OCI-LY7 (cell line): ENCODE measurements around the gene DNAJC11.

Experiments
- EZH2phosphoT487 ChIP-seq: fragments of 200-600 bp; sonication (generic); IDR thresholded peaks from 2 replicates; pipeline ENCODE4 v1.6.1; 2018; ENCODE audit warnings: low read depth, borderline replicate concordance, mild to moderate bottlenecking, mixed run types, antibody characterized with exemption, low read length, moderate library complexity, mixed read lengths
- TF ChIP-seq, protein P1 (sequence below): fragments of 200-600 bp; sonication (generic); conservative IDR thresholded peaks from 2 replicates; pipeline ENCODE4 v1.5.1; 2014; ENCODE audit warnings: mild to moderate bottlenecking, antibody characterized with exemption, low read length, moderate library complexity, mixed read lengths

DNA sequence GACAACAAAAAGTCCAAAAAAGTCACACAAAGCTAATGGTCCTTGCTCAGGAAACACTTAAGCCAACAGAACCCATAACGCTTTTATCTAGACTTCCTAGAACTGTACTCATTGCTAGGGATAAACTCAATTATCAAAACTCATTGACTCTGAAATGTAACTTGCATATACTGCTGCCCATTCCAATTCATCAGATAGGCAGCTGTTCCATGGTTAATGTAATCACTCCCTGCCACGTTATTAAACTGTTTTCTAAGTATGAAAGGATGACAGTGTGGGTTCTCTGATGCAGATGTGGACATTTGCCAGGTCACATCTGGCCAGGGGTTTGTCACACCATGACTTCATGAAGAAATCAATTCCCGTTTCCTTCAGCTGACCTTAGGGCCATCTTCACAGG is 30.3 kb upstream of the DNAJC11 start:
- TF ChIP-seq, protein P1, sequence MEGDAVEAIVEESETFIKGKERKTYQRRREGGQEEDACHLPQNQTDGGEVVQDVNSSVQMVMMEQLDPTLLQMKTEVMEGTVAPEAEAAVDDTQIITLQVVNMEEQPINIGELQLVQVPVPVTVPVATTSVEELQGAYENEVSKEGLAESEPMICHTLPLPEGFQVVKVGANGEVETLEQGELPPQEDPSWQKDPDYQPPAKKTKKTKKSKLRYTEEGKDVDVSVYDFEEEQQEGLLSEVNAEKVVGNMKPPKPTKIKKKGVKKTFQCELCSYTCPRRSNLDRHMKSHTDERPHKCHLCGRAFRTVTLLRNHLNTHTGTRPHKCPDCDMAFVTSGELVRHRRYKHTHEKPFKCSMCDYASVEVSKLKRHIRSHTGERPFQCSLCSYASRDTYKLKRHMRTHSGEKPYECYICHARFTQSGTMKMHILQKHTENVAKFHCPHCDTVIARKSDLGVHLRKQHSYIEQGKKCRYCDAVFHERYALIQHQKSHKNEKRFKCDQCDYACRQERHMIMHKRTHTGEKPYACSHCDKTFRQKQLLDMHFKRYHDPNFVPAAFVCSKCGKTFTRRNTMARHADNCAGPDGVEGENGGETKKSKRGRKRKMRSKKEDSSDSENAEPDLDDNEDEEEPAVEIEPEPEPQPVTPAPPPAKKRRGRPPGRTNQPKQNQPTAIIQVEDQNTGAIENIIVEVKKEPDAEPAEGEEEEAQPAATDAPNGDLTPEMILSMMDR = no peak
- TF ChIP-seq EZH2phosphoT487 = no peak
